Measurements from ENCODE around the gene ACTL7A.
"Not testable (repeated sequence)": the region's sequence is repeated elsewhere in the genome, so short reads cannot be mapped to it uniquely, and the experiment has no call there.

Gene ACTL7A

DNA sequence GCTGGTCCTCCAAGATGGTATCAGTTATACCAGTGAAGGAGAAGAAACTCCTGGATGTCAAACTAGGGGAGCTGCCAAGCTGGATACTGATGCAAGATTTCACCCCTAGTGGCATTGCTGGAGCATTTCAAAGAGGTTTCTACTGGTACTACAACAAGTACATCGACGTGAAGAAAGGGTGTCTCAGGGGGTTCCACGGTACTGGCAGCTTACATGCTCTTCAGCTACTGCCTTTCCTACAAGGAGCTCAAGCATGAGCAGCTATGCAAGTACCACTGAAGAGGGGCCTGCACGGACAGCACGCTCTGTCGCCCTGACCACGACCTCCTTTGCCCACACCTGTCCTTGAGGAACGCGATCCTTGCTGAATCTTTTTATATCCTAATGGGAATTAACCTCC, 25.7 kb upstream of the ACTL7A start:
- Histone ChIP-seq H3K23ac (ENCODE audit: low read length) (no peak overlapping the region), H3K4me2 (ENCODE audit: low read length) (no peak overlapping the region), H3K4me3 (ENCODE audit: low read length) (no peak overlapping the region), H3K9ac (ENCODE audit: low read length) (no peak overlapping the region), H3K4me1 (ENCODE audit: control insufficient read depth, low read depth, low read length) (no peaks in the 10 kb centered on the region), H3K18ac (ENCODE audit: low read length) (no peak overlapping the region), H2BK15ac (replicated peaks; ENCODE audit: low read depth) (no peak overlapping the region), H2BK120ac (ENCODE audit: low read depth, low read length) (no peak overlapping the region), H3K36me3 (ENCODE audit: control insufficient read depth, insufficient read depth, low read length) (no peaks in the 10 kb centered on the region), H2AK5ac (ENCODE audit: low read length) (no peak overlapping the region), H3K27ac (ENCODE audit: low read depth, low read length) (no peak overlapping the region), H4K5ac (ENCODE audit: low read length) (no peak overlapping the region), H4K8ac (ENCODE audit: low read depth, low read length) (no peak overlapping the region), H3K56ac (ENCODE audit: low read length) (no peak overlapping the region), H2BK5ac (ENCODE audit: low read length) (no peak overlapping the region), H3K27me3 (ENCODE audit: insufficient read depth, low read length, poor library complexity) (no peaks in the 10 kb centered on the region), H3K79me2 (ENCODE audit: control insufficient read depth, insufficient read depth, low read length) (no peaks in the 10 kb centered on the region), H3K4ac (ENCODE audit: low read depth, low read length) (no peak overlapping the region), H3K79me1 (ENCODE audit: low read length) (no peaks in the 10 kb centered on the region)
- WGBS (ENCODE audit: extremely low coverage, insufficient coverage, low lambda C conversion rate), result no CpG with 5 or more reads among the region's 9 CpGs
- no peak for DNase-seq

- Histone ChIP-seq H3K4ac (ENCODE audit: low read depth, low read length) (no peak overlapping the region), H3K18ac (ENCODE audit: low read length) (no peak overlapping the region), H3K79me1 (ENCODE audit: low read length) (no peaks in the 10 kb centered on the region), H3K27me3 (ENCODE audit: insufficient read depth, low read length, poor library complexity) (no peaks in the 10 kb centered on the region), H4K5ac (ENCODE audit: low read length) (no peak overlapping the region), H2BK120ac (ENCODE audit: low read depth, low read length) (no peak overlapping the region), H3K4me3 (ENCODE audit: low read length) (no peak overlapping the region), H3K36me3 (ENCODE audit: control insufficient read depth, insufficient read depth, low read length) (no peaks in the 10 kb centered on the region), H3K23ac (ENCODE audit: low read length) (no peak overlapping the region), H3K4me2 (ENCODE audit: low read length) (no peak overlapping the region), H3K27ac (ENCODE audit: low read depth, low read length) (no peak overlapping the region), H3K4me1 (ENCODE audit: control insufficient read depth, low read depth, low read length) (no peaks in the 10 kb centered on the region), H2BK5ac (ENCODE audit: low read length) (no peak overlapping the region), H2AK5ac (ENCODE audit: low read length) (no peak overlapping the region), H3K79me2 (ENCODE audit: control insufficient read depth, insufficient read depth, low read length) (no peaks in the 10 kb centered on the region), H3K9ac (ENCODE audit: low read length) (no peak overlapping the region), H3K56ac (ENCODE audit: low read length) (no peak overlapping the region), H4K8ac (ENCODE audit: low read depth, low read length) (no peak overlapping the region), H2BK15ac (replicated peaks; ENCODE audit: low read depth) (no peak overlapping the region)
- no CpG with 5 or more reads among the region's 5 CpGs for WGBS (ENCODE audit: extremely low coverage, insufficient coverage, low lambda C conversion rate)
- no peak for DNase-seq
Observed at GRCh38 chr9:108836781-108837180, 25.3 kb upstream of the ACTL7A start.

DNA sequence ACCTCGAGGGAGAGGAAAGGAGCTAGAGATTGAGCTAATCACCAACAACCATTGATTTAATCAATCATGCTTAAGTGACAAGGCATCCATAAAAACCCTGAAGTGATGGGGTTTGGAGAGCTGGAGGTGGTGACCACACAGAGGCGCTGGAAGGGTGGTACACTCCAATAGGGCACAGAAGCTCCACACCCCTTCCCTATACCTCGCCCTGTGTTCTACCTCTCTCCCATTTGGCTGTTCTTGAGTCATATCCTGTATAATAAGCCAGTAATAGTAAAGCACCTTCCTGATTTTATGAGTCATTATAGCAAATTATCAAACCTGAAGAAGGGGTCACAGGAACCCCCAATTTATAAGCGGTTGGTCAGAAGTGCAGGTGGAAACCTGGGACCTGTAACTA, 24.5 kb upstream of the ACTL7A start:
- Histone ChIP-seq H3K4me2 (ENCODE audit: low read length) (no peak overlapping the region), H3K79me1 (ENCODE audit: low read length) (no peaks in the 10 kb centered on the region), H3K18ac (ENCODE audit: low read length) (no peak overlapping the region), H3K9ac (ENCODE audit: low read length) (no peak overlapping the region), H3K23ac (ENCODE audit: low read length) (no peak overlapping the region), H3K27ac (ENCODE audit: low read depth, low read length) (no peak overlapping the region), H3K36me3 (ENCODE audit: control insufficient read depth, insufficient read depth, low read length) (no peaks in the 10 kb centered on the region), H2AK5ac (ENCODE audit: low read length) (no peak overlapping the region), H3K4me3 (ENCODE audit: low read length) (no peak overlapping the region), H2BK15ac (replicated peaks; ENCODE audit: low read depth) (no peak overlapping the region), H2BK5ac (ENCODE audit: low read length) (no peak overlapping the region), H2BK120ac (ENCODE audit: low read depth, low read length) (no peak overlapping the region), H4K5ac (ENCODE audit: low read length) (no peak overlapping the region), H3K79me2 (ENCODE audit: control insufficient read depth, insufficient read depth, low read length) (no peaks in the 10 kb centered on the region), H3K4ac (ENCODE audit: low read depth, low read length) (no peak overlapping the region), H4K8ac (ENCODE audit: low read depth, low read length) (no peak overlapping the region), H3K56ac (ENCODE audit: low read length) (no peak overlapping the region), H3K4me1 (ENCODE audit: control insufficient read depth, low read depth, low read length) (no peaks in the 10 kb centered on the region), H3K27me3 (ENCODE audit: insufficient read depth, low read length, poor library complexity) (no peaks in the 10 kb centered on the region)
- WGBS (ENCODE audit: extremely low coverage, insufficient coverage, low lambda C conversion rate), result no CpG with 5 or more reads among the region's 4 CpGs
- DNase-seq, result no peak

DNA sequence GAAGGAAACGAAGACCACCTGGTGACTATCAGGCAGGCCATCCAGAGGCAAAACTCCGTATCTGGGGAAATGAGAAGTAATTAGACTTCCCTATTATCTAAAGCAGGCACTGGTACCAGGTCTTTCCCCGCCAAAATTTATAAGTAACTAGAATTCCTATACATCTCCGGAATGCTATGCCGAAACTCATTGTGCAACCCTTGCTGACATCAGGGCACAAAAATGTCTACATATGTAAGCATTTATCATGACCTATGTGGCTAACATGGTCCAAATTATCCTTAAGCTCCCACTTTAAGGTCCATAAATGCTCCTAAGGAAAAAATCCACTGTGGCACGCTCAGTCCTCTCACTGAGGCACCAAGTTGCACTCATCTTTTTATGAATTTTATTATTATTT, 24.0 kb upstream of the ACTL7A start:
- H3K79me2 ChIP-seq (ENCODE audit: control insufficient read depth, insufficient read depth, low read length), result no peaks in the 10 kb centered on the region
- no CpG with 5 or more reads among the region's 6 CpGs for WGBS (ENCODE audit: extremely low coverage, insufficient coverage, low lambda C conversion rate)
- H2BK120ac ChIP-seq (ENCODE audit: low read depth, low read length), result no peak overlapping the region
- H3K79me1 ChIP-seq (ENCODE audit: low read length), result no peaks in the 10 kb centered on the region
- H3K4ac ChIP-seq (ENCODE audit: low read depth, low read length), result no peak overlapping the region
- no peak overlapping the region for H2BK15ac ChIP-seq (replicated peaks; ENCODE audit: low read depth)
- H3K4me2 ChIP-seq (ENCODE audit: low read length), result no peak overlapping the region
- no peak overlapping the region for H3K27ac ChIP-seq (ENCODE audit: low read depth, low read length)
- no peaks in the 10 kb centered on the region for H3K36me3 ChIP-seq (ENCODE audit: control insufficient read depth, insufficient read depth, low read length)
- H4K5ac ChIP-seq (ENCODE audit: low read length), result no peak overlapping the region
- no peak overlapping the region for H3K9ac ChIP-seq (ENCODE audit: low read length)
- no peak overlapping the region for H3K18ac ChIP-seq (ENCODE audit: low read length)
- peak; percentile 35 for DNase-seq
- no peak overlapping the region for H3K23ac ChIP-seq (ENCODE audit: low read length)
- no peak overlapping the region for H3K4me3 ChIP-seq (ENCODE audit: low read length)
- H2BK5ac ChIP-seq (ENCODE audit: low read length), result no peak overlapping the region
- no peaks in the 10 kb centered on the region for H3K27me3 ChIP-seq (ENCODE audit: insufficient read depth, low read length, poor library complexity)
- no peak overlapping the region for H2AK5ac ChIP-seq (ENCODE audit: low read length)
- H4K8ac ChIP-seq (ENCODE audit: low read depth, low read length), result no peak overlapping the region
- H3K4me1 ChIP-seq (ENCODE audit: control insufficient read depth, low read depth, low read length), result no peaks in the 10 kb centered on the region
- H3K56ac ChIP-seq (ENCODE audit: low read length), result no peak overlapping the region

DNA sequence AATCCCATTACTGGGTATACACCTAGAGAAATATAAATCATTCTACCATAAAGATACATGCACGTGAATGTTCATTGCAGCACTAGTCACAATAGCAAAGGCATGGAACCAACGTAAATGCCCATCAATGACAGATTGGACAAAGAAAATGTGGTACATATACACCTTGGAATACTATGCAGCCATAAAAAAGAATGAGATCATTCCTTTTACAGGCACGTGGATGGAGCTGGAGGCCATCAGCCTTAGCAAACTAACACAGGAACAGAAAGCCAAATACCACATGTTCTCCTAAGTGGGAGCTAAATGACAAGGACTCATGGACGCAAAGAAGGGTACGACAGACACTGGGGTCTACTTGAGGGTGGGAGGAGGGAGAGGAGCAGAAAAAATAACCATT, 22.5 kb upstream of the ACTL7A start:
- H3K4me1 ChIP-seq (ENCODE audit: control insufficient read depth, low read depth, low read length); H3K27ac ChIP-seq (ENCODE audit: low read depth, low read length); H3K36me3 ChIP-seq (ENCODE audit: control insufficient read depth, insufficient read depth, low read length); H3K4me2 ChIP-seq (ENCODE audit: low read length); H3K4ac ChIP-seq (ENCODE audit: low read depth, low read length); H3K79me1 ChIP-seq (ENCODE audit: low read length); H3K4me3 ChIP-seq (ENCODE audit: low read length); H3K18ac ChIP-seq (ENCODE audit: low read length); H3K9ac ChIP-seq (ENCODE audit: low read length); H4K8ac ChIP-seq (ENCODE audit: low read depth, low read length); H2BK120ac ChIP-seq (ENCODE audit: low read depth, low read length); H3K23ac ChIP-seq (ENCODE audit: low read length); H3K56ac ChIP-seq (ENCODE audit: low read length); H3K79me2 ChIP-seq (ENCODE audit: control insufficient read depth, insufficient read depth, low read length); H3K27me3 ChIP-seq (ENCODE audit: insufficient read depth, low read length, poor library complexity); H2BK5ac ChIP-seq (ENCODE audit: low read length); H2AK5ac ChIP-seq (ENCODE audit: low read length); H2BK15ac ChIP-seq (replicated peaks; ENCODE audit: low read depth); H4K5ac ChIP-seq (ENCODE audit: low read length); DNase-seq: not testable (repeated sequence)
- WGBS (ENCODE audit: extremely low coverage, insufficient coverage, low lambda C conversion rate), result no CpG with 5 or more reads among the region's 5 CpGs

- no peak overlapping the region for H2AK5ac ChIP-seq (ENCODE audit: low read length)
- H4K8ac ChIP-seq (ENCODE audit: low read depth, low read length), result no peak overlapping the region
- no CpG with 5 or more reads among the region's 16 CpGs for WGBS (ENCODE audit: extremely low coverage, insufficient coverage, low lambda C conversion rate)
- H3K36me3 ChIP-seq (ENCODE audit: control insufficient read depth, insufficient read depth, low read length), result no peaks in the 10 kb centered on the region
- H3K4me3 ChIP-seq (ENCODE audit: low read length), result no peak overlapping the region
- H3K4ac ChIP-seq (ENCODE audit: low read depth, low read length), result no peak overlapping the region
- no peaks in the 10 kb centered on the region for H3K79me2 ChIP-seq (ENCODE audit: control insufficient read depth, insufficient read depth, low read length)
- H2BK120ac ChIP-seq (ENCODE audit: low read depth, low read length), result no peak overlapping the region
- DNase-seq, result no peak
- H3K56ac ChIP-seq (ENCODE audit: low read length), result no peak overlapping the region
- H3K23ac ChIP-seq (ENCODE audit: low read length), result no peak overlapping the region
- no peak overlapping the region for H3K9ac ChIP-seq (ENCODE audit: low read length)
- no peak overlapping the region for H2BK15ac ChIP-seq (replicated peaks; ENCODE audit: low read depth)
- no peak overlapping the region for H2BK5ac ChIP-seq (ENCODE audit: low read length)
- no peaks in the 10 kb centered on the region for H3K4me1 ChIP-seq (ENCODE audit: control insufficient read depth, low read depth, low read length)
- no peak overlapping the region for H3K4me2 ChIP-seq (ENCODE audit: low read length)
- no peaks in the 10 kb centered on the region for H3K79me1 ChIP-seq (ENCODE audit: low read length)
- H3K27me3 ChIP-seq (ENCODE audit: insufficient read depth, low read length, poor library complexity), result no peaks in the 10 kb centered on the region
- no peak overlapping the region for H3K18ac ChIP-seq (ENCODE audit: low read length)
- no peak overlapping the region for H4K5ac ChIP-seq (ENCODE audit: low read length)
- H3K27ac ChIP-seq (ENCODE audit: low read depth, low read length), result no peak overlapping the region
Observed at GRCh38 chr9:108842610-108843295, 19.3 kb upstream of the ACTL7A start.

All from mesendoderm (in vitro differentiated cells).